ENCODE results near the gene TBL1XR1. TPM values are rescaled to one million over a fixed set of nuclear protein-coding genes. Genes with fewer than 3 reads are reported as not detected.

TBL1XR1 gene
- total RNA-seq, 1 experiment from 2014 or later, result 175 TPM

DNA sequence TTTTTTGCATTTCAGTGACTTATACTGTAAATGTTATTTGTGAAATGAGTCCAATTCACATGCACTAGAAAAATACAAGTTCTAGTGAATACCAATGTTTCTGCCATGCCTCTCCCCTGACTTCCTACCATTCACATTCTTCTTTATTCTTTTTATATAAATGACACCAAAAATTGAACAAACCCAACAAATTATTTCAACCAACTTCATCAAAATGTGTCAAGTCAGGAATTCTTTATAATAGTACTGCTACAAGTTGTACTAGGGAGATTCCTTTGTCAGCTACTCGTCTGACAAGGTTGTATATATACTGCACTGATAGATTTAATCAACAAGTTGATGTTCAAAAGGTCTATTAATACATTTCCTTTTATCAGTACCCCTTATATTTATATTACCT, 3.0 kb downstream of the TBL1XR1 start:
- Histone ChIP-seq H3K23me2 (ENCODE audit: insufficient read length, low read depth, low read length, poor library complexity, severe bottlenecking) (peaks cover 3% of the 10 kb centered on the region), H3K79me1 (ENCODE audit: insufficient read depth, low read depth, low read length, poor library complexity, severe bottlenecking) (no peaks in the 10 kb centered on the region), H3K27me3 (ENCODE audit: insufficient read depth, low read length) (no peaks in the 10 kb centered on the region), H3K27ac (ENCODE audit: insufficient read length, low read depth, low read length) (no peak overlapping the region), H2AFZ (ENCODE audit: low read length) (no peak overlapping the region), H3K18ac (ENCODE audit: insufficient read length, low read depth, low read length) (no peak overlapping the region), H4K20me1 (ENCODE audit: control insufficient read depth, insufficient read depth, insufficient read length) (no peaks in the 10 kb centered on the region), H3K14ac (ENCODE audit: insufficient read depth, low read length) (no peak overlapping the region), H2BK120ac (ENCODE audit: low read depth, low read length, poor library complexity, severe bottlenecking) (no peak overlapping the region), H3T11ph (ENCODE audit: low read length) (no peak overlapping the region), H3K4ac (ENCODE audit: low read depth, low read length) (no peak overlapping the region), H4K5ac (ENCODE audit: insufficient read length, low read depth, low read length) (no peak overlapping the region), H3K56ac (ENCODE audit: insufficient read length, low read depth, low read length) (no peak overlapping the region), H2BK20ac (ENCODE audit: low read depth, low read length, poor library complexity, severe bottlenecking) (no peak overlapping the region), H2BK12ac (ENCODE audit: insufficient read length, low read depth, low read length) (no peak overlapping the region), H3K4me2 (ENCODE audit: insufficient read depth, insufficient read length, low read length) (peak overlapping the region; percentile 97), H4K91ac (ENCODE audit: insufficient read length, low read depth, low read length) (no peak overlapping the region), H2BK5ac (ENCODE audit: insufficient read length, low read length) (no peak overlapping the region), H3K4me1 (ENCODE audit: insufficient read depth, low read length) (peaks cover 8% of the 10 kb centered on the region; the same call in 1 of the 2 replicates), H3K79me2 (ENCODE audit: insufficient read depth, low read length) (peaks cover 69% of the 10 kb centered on the region; the same call in 1 of the 2 replicates), H4K8ac (replicated peaks; ENCODE audit: insufficient read length, low read depth, low read length) (no peak overlapping the region), H3K23ac (ENCODE audit: insufficient read length, low read depth, low read length) (no peak overlapping the region), H3K9me3 (ENCODE audit: control insufficient read depth, low read depth, low read length) (no peaks in the 10 kb centered on the region), H2BK15ac (ENCODE audit: low read depth, low read length) (no peak overlapping the region), H3K9ac (ENCODE audit: extremely low read depth, insufficient read length, low read length) (no peak overlapping the region), H2AK5ac (ENCODE audit: insufficient read length, low read length) (no peak overlapping the region)
- Mint-ChIP-seq H3K4me3 (peak overlapping the region; percentile 97 to 98), H3K27me3 (ENCODE audit: low read depth) (no peaks in the 10 kb centered on the region), H3K36me3 (ENCODE audit: insufficient read depth in 1 of 3, low read depth in 3 of 3) (peaks cover 7 to 27% (median 19%) of the 10 kb centered on the region in 3 experiments; a peak in 5 of 7 replicates), H3K27ac (peak overlapping the region in 1 of 3 experiments; percentile 67; a peak in 3 of 7 replicates), H3K4me1 (peaks cover 58 to 63% of the 10 kb centered on the region in 2 experiments), H3K9me3 (no peaks in the 10 kb centered on the region; a peak in 2 of 5 replicates)
- no CpG with 5 or more reads among the region's 1 CpG for WGBS (ENCODE audit: extremely low coverage, insufficient read length, low lambda C conversion rate)
- TF ChIP-seq, protein P1, sequence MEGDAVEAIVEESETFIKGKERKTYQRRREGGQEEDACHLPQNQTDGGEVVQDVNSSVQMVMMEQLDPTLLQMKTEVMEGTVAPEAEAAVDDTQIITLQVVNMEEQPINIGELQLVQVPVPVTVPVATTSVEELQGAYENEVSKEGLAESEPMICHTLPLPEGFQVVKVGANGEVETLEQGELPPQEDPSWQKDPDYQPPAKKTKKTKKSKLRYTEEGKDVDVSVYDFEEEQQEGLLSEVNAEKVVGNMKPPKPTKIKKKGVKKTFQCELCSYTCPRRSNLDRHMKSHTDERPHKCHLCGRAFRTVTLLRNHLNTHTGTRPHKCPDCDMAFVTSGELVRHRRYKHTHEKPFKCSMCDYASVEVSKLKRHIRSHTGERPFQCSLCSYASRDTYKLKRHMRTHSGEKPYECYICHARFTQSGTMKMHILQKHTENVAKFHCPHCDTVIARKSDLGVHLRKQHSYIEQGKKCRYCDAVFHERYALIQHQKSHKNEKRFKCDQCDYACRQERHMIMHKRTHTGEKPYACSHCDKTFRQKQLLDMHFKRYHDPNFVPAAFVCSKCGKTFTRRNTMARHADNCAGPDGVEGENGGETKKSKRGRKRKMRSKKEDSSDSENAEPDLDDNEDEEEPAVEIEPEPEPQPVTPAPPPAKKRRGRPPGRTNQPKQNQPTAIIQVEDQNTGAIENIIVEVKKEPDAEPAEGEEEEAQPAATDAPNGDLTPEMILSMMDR (conservative IDR thresholded peaks at IDR 0.05), result no peak
- no peak for DNase-seq

Data from H9 (cell line).